NK-92 (cell line): ENCODE measurements around the gene LRRC56.

Experiments
- DNase-seq: peaks from one replicate; lab custom pipeline; 2025; ENCODE audit not compliant: unreplicated experiment; lab: John Stamatoyannopoulos, UW

The LRRC56 gene

DNA sequence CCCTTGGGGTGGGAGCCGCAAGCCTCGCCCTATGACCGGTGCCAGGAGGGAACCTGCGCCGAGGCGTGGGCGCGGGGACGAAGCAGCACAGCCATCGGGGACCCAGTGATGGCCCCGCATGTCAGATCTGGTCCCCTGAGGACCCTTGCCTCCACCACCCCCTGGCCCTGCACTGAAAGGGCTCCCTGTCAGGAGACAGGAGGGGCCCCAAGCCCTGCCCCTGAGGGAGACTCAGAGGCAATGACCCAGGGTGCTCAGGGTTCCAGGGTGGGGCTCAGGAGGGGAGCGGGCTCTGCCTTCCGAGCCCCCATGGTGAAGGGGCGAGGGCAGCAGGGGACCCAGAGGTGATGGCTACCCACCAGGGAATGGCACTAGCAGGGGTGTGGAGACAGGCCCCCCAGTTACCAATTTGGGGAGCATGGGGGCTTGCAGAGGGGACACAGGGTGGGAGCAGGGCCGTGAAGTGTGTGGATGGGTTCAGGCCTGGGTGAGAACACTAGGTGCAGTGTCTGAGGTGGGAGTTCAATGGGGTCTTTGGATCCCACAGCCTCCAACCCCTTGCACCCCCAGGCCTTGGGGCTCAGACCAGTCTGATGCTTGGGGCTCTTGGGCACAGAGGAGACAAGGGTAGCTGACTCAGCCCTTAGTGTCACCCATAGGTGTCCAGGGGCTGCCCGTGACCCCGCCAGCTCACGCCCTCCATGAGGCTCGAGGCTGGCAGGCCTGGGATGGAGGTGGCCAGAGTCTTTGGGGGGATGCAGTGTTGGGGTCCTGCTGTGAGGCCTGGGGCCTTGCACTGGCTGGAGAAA is 499 bp downstream of the LRRC56 start:
- DNase-seq, result no peak

GRCh38 chr11:538431-539051 is 1.2 kb downstream of the LRRC56 start:
- DNase-seq, result no peak

DNA sequence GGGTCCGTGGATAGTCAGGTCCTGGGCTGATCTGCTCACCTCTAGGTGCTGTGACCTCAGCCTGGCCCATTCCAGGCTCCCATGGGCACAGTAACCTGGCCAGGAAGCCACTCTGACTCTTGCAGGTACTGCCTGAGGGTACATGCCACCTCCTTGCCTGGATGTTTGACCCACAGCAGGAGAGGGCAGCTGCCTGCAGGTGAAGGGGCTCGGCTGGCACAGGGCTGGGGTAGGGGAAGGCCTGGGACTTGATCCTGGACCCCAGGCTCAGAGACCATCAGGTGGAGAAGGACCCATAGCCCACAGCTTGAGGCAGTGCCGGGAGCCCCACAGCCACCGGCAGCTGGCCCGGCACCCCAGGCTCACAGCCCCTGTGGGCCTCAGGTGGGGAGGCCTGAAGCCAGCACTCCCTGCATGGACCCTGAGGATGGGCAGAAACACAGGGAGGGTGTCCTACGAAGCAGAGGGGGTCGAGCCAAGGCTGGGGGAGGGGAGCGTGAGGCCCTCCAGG is 2.7 kb downstream of the LRRC56 start:
- DNase-seq, result no peak

GRCh38 chr11:540583-541432 is 3.5 kb downstream of the LRRC56 start:
- no peak for DNase-seq

DNA sequence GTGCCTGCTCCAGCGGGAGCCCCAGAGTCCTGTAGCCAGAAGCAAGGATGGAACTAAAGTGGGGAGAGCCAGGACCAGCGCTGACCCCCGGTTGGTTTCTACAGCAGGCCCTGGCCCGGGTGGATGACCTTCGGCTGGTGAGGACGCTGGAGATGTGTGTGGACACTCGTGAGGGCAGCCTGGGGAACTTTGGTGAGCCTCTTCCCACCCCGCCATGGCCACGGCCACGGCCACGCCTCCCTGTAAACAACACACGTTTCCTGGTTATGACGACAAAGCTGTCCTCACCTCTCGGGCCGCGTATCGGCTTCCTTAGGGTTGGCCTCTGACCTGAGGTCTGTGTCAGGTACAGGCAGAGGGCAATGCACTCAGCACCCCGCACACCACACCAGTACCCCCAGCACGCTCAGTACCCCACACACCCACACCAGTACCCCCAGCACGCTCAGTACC is 4.1 kb downstream of the LRRC56 start:
- DNase-seq, result no peak

GRCh38 chr11:544817-545166 is 7.5 kb downstream of the LRRC56 start:
- DNase-seq, result no peak

DNA sequence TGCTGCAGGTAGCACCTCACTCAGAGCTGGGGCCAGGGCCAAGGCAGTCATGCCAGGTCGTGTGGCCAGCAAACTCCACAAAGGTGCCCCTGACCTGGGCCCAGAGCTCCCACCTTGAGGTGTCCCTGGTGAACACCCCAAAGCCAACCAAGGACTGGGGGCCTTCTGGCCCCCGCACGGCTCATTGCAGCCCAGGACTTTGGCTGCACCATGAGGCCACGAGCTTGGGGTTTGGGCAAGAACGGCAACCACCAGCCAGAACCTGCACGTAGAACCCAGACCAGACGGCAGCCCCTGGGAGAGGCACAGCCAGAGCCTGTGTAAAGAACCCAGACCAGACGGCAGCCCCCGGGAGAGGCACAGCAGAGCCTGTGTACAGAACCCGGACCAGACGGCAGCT is 7.8 kb downstream of the LRRC56 start:
- DNase-seq, result no peak

GRCh38 chr11:548700-549603 is 11.6 kb downstream of the LRRC56 start:
- no peak for DNase-seq

DNA sequence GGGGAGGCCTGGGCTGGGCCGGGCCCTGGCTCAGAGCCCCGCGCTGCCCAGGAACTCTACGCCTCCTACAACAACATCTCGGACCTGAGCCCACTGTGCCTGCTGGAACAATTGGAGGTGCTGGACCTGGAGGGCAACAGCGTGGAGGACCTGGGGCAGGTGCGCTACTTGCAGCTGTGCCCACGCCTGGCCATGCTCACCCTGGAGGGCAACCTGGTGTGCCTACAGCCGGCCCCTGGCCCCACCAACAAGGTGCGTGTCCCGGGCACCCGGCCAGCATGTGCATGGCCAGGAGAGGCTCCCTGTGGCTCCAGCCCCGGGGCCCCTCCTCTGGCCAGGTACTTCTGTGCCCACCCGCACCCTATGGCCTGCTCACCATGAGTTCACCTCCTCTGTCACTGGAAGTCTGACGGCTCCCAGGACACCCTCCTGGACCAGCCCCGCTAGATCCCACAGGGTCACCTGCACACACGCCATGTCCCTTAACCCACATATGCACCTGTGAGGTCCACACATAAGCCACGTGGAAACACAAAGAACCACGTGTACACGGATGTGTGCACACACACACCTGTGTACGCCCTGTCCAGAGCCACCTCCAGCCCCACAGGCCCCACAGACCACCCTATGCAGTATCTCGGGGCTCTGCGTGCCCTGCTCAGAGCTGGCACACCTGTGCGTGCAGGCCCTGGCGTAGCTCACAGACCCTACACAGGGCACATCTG is 12.9 kb downstream of the LRRC56 start:
- no peak for DNase-seq

- DNase-seq, result no peak
Measured at GRCh38 chr11:550746-551085, 13.4 kb downstream of the LRRC56 start.

DNA sequence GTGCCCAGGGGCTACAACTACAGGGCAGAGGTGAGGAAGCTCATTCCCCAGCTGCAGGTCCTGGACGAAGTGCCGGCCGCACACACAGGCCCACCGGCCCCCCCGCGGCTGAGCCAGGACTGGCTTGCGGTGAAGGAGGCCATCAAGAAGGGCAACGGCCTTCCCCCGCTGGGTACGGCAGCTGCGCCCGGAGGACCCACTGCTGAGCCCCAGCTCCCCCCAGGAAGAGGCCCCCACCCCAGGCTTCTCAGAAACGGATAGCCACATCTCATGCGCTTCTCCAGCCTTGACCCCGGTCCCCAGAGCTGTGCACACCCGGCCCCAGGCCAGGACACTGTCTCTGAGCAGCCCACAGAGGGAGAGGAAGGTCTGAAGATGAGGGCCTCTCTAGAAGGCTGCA is 13.8 kb downstream of the LRRC56 start:
- DNase-seq, result no peak

- no peak for DNase-seq
Measured at GRCh38 chr11:551596-551995, 14.3 kb downstream of the LRRC56 start.

GRCh38 chr11:553083-553987 is 16.0 kb downstream of the LRRC56 start:
- DNase-seq, result no peak

DNA sequence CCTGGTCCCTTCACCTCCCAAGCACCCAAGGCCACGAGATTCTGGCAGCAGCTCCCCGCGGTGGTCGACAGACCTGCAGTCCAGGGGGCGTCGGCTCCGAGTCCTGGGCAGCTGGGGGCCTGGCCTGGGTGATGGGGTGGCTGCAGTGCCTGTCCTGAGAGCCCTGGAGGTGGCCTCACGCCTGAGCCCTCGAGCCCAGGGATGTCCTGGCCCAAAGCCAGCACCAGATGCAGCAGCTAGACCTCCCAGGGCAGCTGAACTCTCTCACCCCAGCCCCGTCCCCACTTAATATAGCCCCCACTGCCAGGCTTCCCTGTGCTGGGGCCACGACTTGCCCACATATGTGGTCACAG is 16.6 kb downstream of the LRRC56 start:
- DNase-seq, result no peak

DNA sequence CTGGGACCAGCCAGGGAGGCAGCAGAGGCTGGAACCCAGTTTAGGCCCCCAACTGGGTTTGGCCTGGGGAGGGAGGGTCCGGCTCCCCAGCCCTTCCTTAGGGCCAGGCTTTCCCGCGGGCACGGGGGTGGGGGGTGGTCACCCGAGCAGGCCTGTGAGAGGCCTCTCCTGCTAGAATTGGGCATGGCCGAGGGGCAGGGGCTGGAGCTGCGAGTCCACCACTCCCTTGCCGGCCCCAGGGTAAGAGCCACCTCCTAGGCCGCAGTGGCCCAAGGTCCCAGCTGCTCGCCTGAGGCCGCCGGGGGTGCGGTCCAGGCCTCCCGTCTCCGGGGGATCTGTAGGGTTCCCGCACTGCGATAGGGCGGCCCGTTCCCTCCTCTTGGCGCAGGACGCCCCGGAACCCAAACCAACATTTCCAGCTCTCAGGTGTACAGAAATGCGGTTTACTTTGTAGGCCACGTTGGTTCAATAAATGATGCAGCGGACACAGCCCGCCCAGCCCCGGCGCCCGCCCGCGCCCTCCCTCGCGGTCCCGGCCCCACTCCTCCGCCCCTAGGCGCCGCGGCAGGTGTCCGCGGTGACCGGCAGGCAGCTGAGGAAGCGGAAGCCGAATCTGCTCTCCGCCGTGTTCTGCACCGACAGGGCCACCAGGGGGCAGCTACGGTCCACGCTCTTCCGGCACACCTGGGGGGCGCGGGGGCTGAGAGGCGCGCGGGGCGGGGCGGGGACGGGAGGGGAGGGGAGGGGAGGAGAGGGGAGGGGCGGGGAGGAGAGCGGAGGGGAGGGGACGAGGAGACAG is 17.3 kb downstream of the LRRC56 start:
- no peak for DNase-seq

GRCh38 chr11:555227-555779 is 18.0 kb downstream of the LRRC56 start:
- DNase-seq, result no peak

DNA sequence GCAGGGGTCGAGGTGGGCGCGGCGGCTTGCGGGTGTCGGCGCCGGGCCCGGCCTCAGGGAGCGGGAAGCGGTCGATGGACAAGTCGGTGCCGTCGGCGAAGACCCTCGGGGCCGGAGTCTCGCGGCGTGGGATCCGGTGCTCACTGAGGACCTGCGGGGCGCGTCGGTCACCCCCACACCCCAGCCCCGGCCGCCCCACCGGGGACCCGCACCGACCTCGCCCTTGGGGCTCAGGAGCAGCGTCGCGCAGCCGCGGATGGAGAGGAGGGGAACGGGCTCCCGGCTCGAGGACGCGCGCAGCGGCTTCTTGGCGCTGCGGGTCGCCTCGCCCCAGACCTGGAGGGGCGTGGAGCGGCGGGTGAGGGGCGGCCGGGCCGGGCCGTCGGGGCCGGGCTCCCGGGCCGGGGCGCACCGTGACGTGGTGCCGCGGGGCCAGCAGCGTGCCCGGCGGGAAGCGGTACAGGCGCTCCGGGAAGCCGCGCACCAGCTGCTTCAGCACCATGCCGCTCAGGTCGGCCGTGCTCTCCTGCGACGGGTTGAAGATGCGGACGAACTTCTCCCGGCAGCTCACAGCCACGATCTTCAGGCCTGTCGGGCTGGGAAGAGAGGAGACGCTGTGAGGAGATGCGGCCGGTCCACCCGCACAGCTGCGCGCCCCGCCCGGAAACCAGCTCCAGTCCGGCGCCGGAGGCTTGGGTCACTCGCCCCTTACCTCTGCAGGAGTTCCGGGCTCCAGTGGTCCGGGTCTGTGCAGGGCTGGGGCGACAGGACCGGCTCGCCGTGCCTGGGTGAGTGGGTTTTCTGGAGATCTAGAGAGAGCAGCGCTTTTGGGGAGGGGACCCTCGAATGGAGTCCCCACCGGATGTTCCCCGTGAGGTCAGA is 18.7 kb downstream of the LRRC56 start:
- no peak for DNase-seq
